Spleen (tissue), 7 donors: Measurements from ENCODE around the gene BCL10.

Source experiments
- CTCF ChIP-seq, 11 experiments: fragments of 200-600 bp in 7 of 11; fragments of 450-650 bp in 4 of 11; sonication (generic) in 4 of 11; IDR thresholded peaks in 8 of 11; conservative IDR thresholded peaks in 3 of 11; 1 replicate in 7 of 11; 2 replicates in 4 of 11; pipeline versions ENCODE4 v1.4.0 to v1.8.0; 2016 to 2021; ENCODE audit warnings: antibody characterized with exemption in 11 of 11, inconsistent platforms in 4 of 11, mild to moderate bottlenecking in 1 of 11
- POLR2A ChIP-seq, 3 donors: fragments of 450-650 bp; IDR thresholded peaks; one replicate each; pipeline ENCODE4 v1.5.1; 2017; ENCODE audit warnings: antibody characterized with exemption in 3 of 3, mild to moderate bottlenecking in 1 of 3
- donor health status: DM: no; HTN: no; CAD: no; lungs with moderate emphysema.
- donor health status: DM: no; HTN: no; CAD: no.
- donor health status: DM: no; HTN: no; CAD: no.

GRCh38 chr1:85216697-85217096 lies 59.7 kb downstream of the BCL10 start:
- TF ChIP-seq CTCF (IDR thresholded peaks at IDR 0.05 in 8 of 11, conservative IDR thresholded peaks at IDR 0.05 in 3 of 11) (no peak), POLR2A (IDR thresholded peaks at IDR 0.05) (no peak)
